HL-60 (cell line): ENCODE data around the gene SRF.

Experiments
- DNase-seq, 2 experiments: peaks; one replicate each; pipeline ENCODE4 v3.0.0-alpha.2; 2010 to 2020; ENCODE audit warnings: low read depth in 1 of 2, low spot score in 1 of 2
- H3K27ac ChIP-seq: fragments of 250-450 bp; sonication (Bioruptor Pico); replicated peaks from 2 replicates; pipeline ENCODE4 v1.5.1; 2020; ENCODE audit warnings: mild to moderate bottlenecking, moderate library complexity
- H3K27me3 ChIP-seq: fragments of 250-450 bp; sonication (Bioruptor Pico); 2 replicates; pipeline ENCODE4 v1.5.1; 2021; ENCODE audit warnings: mild to moderate bottlenecking, moderate library complexity; ENCODE audit not compliant: insufficient read depth, poor library complexity, severe bottlenecking
- H3K4me3 ChIP-seq: replicated peaks from 2 replicates; pipeline ENCODE4 v1.5.1; 2011; ENCODE audit warnings: mild to moderate bottlenecking, control low read depth, low read length; ENCODE audit not compliant: insufficient read depth
- CTCF ChIP-seq: IDR thresholded peaks from one replicate; pipeline ENCODE4 v1.5.1; 2011; ENCODE audit warnings: low read length, control low read depth, inconsistent platforms; ENCODE audit not compliant: insufficient read depth
- GABPA ChIP-seq: IDR thresholded peaks from 2 replicates; pipeline ENCODE4 v1.6.1; 2012; ENCODE audit warnings: low read depth
- POLR2AphosphoS5 ChIP-seq: IDR thresholded peaks from 2 replicates; pipeline ENCODE4 v1.6.1; 2012; ENCODE audit warnings: low read depth
- SPI1 ChIP-seq: IDR thresholded peaks from 2 replicates; pipeline ENCODE4 v1.6.1; 2012; ENCODE audit warnings: low read depth, mild to moderate bottlenecking, borderline replicate concordance
- TF ChIP-seq, protein P1 (sequence below): IDR thresholded peaks from 2 replicates; pipeline ENCODE4 v1.6.1; 2012; ENCODE audit warnings: low read depth; ENCODE audit not compliant: insufficient replicate concordance

The SRF gene

DNA sequence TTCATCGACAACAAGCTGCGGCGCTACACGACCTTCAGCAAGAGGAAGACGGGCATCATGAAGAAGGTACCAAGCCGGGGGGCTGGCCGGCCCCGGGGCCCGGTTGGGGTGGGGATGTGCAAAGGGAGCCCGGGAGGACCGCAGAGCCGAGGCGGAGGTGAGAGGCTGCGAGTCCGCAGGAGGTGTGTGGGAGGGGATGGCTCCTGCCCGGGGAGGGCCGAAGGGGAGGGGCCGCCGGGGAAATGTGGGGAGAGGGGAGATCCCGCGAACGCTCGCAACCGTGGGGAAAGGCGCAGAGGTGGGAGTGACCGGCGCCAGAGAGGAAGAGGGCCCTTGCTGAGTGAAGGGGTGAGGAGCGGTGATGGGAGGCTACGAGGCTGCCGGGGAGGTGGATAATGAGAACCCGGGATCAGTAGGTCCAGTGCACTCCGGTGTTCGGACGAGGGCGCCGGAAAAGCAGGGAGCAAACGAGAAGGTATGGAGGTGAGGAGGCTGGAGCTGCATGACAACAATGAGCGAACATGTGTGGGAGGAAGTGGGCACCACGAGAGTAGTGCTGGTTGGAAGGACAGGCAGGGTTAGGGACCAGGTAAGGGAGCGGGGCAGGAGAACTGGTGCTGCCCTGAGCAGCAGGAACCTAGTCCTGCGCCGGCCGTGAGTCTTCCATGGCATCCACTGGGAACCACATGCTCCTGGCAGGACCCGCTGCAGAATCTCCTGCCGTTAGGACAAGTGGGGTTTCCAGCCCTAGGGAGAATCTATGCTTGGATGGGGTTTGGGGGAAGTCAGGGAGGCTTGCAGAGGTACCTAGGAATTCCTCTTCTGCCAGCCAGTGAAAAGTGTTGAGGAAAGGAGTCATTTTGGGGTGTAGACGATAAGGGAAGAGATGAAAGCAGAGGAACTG, 1.3 kb downstream of the SRF start:
- H3K27me3 ChIP-seq: no peaks in the 10 kb centered on the region
- H3K27ac ChIP-seq: peak overlapping the region; percentile 74
- DNase-seq: peak; percentile 53 to 62
- TF ChIP-seq, protein P1, sequence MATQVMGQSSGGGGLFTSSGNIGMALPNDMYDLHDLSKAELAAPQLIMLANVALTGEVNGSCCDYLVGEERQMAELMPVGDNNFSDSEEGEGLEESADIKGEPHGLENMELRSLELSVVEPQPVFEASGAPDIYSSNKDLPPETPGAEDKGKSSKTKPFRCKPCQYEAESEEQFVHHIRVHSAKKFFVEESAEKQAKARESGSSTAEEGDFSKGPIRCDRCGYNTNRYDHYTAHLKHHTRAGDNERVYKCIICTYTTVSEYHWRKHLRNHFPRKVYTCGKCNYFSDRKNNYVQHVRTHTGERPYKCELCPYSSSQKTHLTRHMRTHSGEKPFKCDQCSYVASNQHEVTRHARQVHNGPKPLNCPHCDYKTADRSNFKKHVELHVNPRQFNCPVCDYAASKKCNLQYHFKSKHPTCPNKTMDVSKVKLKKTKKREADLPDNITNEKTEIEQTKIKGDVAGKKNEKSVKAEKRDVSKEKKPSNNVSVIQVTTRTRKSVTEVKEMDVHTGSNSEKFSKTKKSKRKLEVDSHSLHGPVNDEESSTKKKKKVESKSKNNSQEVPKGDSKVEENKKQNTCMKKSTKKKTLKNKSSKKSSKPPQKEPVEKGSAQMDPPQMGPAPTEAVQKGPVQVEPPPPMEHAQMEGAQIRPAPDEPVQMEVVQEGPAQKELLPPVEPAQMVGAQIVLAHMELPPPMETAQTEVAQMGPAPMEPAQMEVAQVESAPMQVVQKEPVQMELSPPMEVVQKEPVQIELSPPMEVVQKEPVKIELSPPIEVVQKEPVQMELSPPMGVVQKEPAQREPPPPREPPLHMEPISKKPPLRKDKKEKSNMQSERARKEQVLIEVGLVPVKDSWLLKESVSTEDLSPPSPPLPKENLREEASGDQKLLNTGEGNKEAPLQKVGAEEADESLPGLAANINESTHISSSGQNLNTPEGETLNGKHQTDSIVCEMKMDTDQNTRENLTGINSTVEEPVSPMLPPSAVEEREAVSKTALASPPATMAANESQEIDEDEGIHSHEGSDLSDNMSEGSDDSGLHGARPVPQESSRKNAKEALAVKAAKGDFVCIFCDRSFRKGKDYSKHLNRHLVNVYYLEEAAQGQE: no peak
- TF ChIP-seq GABPA (no peak), SPI1 (peak; percentile 51; the same call in 1 of the 2 replicates)
- H3K4me3 ChIP-seq: peak overlapping the region; percentile 92

DNA sequence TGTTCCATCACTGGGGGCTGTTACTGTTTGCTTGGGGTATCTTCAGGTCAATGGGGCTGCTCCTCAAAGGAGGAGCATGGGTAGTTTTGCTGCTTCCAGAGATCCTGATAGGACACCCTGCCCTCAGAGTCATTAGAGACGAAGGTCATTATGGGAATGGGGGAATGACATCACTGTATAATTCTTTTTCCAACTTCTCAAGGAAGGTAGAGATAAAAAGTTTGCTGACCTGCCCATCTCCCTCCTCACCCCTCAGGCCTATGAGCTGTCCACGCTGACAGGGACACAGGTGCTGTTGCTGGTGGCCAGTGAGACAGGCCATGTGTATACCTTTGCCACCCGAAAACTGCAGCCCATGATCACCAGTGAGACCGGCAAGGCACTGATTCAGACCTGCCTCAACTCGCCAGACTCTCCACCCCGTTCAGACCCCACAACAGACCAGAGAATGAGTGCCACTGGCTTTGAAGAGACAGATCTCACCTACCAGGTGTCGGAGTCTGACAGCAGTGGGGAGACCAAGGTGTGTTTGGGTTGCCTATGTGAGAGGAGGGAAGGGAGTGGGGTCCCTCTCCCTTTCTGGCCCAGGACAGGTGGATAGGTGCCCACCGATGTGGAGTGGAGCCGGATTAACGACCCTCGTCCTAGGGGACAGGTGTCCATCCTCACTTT, 2.7 kb downstream of the SRF start:
- Histone ChIP-seq H3K27ac (peak overlapping the region; percentile 39; the same call in 1 of the 2 replicates), H3K27me3 (no peaks in the 10 kb centered on the region), H3K4me3 (peak overlapping the region; percentile 92)
- no peak for DNase-seq
- TF ChIP-seq POLR2AphosphoS5: no peak
- TF ChIP-seq, protein P1: no peak
- no peak for TF ChIP-seq GABPA
- TF ChIP-seq CTCF: no peak
- no peak for TF ChIP-seq SPI1

DNA sequence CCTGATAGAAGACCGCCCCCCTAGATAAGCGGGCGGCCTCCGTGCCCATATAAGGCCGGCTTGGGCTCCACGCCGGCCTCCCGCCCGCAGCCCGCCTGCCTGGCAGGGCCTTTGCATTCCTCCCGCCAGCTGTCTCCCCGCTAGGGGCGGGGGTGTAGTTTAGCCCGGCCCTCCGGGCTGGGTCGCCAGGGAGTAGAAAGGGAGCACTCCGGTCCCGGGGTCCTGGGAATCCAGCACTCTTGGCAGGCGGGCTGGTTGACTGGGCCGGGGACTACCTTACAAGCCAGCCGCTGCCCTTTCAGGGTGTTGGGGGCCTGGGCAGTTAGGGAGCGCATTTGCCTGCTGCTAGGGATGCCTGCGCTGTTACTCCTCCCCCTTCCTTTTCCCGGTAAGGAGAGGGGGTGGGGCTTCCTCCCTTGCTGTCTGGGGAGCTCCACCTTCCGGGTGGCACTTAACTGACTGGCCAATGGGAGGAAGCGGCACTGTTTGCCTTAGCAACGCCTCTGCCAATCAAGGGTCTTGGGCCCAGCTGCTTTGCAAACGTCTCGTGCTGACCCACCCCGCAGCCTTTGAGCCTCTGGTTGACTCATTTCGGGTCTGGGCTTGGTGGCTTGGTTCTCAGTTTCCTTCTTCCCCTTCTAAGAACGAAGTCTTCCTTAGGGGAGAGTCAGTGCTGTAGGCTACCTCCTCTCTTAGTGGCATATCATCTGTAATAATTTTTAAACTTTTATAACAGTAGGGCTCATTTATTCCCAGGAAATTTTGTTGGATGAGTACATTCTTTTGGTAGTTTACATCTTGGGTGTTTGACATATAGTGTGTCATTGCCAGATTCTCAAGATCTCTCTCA, 3.4 kb downstream of the SRF start:
- peak; percentile 98 to 99 for DNase-seq
- no peaks in the 10 kb centered on the region for H3K27me3 ChIP-seq
- H3K4me3 ChIP-seq: peak overlapping the region; percentile 17
- H3K27ac ChIP-seq: peak overlapping the region; percentile 44
- no peak for TF ChIP-seq GABPA
- peak; percentile 74; the same call in 1 of the 2 replicates for TF ChIP-seq SPI1

GRCh38 chr6:43175676-43176422, 4.8 kb downstream of the SRF start:
- no peak overlapping the region for H3K4me3 ChIP-seq
- peak overlapping the region; percentile 44 for H3K27ac ChIP-seq
- no peaks in the 10 kb centered on the region for H3K27me3 ChIP-seq
- DNase-seq: peak in 1 of 2 experiments; percentile 52
- TF ChIP-seq SPI1 (no peak), GABPA (no peak), CTCF (no peak), POLR2AphosphoS5 (no peak)
- TF ChIP-seq, protein P1: no peak
